Left renal pelvis (tissue), 4 donors: ENCODE data around the gene ACE. TPM values are rescaled to one million over a fixed set of nuclear protein-coding genes. Genes with fewer than 3 reads are reported as not detected.

ENCODE experiments used
- DNase-seq, 4 donors: peaks; one replicate each; pipeline ENCODE4 v3.0.0-alpha.2; 2013; ENCODE audit warnings: low read depth in 4 of 4, low spot score in 3 of 4
- polyA plus RNA-seq, 4 donors: library from polyadenylated mRNA; unstranded; fragments of 120-200 nt; gene quantifications; one replicate each; pipeline ENCODE4 v1.2.1, GENCODE V29; 2013; ENCODE audit not compliant: insufficient read length in 4 of 4

The ACE gene
- polyA plus RNA-seq, result 10 to 100 TPM in 3 of 4 donors, 1 to 10 TPM in 1; 3.5 to 18.2 (median 14.8) TPM

GRCh38 chr17:63476854-63477479 is at the start of gene ACE:
ACE (plus strand) TSS chr17:63477061; CDS start chr17:63477095, 34 bp downstream.
- DNase-seq, result no peak

GRCh38 chr17:63429766-63430165 is 47.1 kb upstream of the ACE start:
- DNase-seq, result no peak

- DNase-seq, result no peak
Observed at GRCh38 chr17:63430223-63430622, 46.6 kb upstream of the ACE start.

GRCh38 chr17:63431618-63431938 is 45.3 kb upstream of the ACE start:
- DNase-seq, result no peak

GRCh38 chr17:63431939-63432804 is 44.7 kb upstream of the ACE start:
- DNase-seq, result no peak

- DNase-seq, result no peak
Observed at GRCh38 chr17:63433746-63434591, 42.9 kb upstream of the ACE start.

- no peak for DNase-seq
Observed at GRCh38 chr17:63434951-63435571, 41.8 kb upstream of the ACE start.

GRCh38 chr17:63435681-63436522 is 41.0 kb upstream of the ACE start:
- no peak for DNase-seq

- DNase-seq, result no peak
Observed at GRCh38 chr17:63436523-63437110, 40.2 kb upstream of the ACE start.

- no peak for DNase-seq
Observed at GRCh38 chr17:63437287-63438091, 39.4 kb upstream of the ACE start.

GRCh38 chr17:63438092-63439051 is 38.5 kb upstream of the ACE start:
- no peak for DNase-seq

- DNase-seq, result no peak
Observed at GRCh38 chr17:63439687-63440086, 37.2 kb upstream of the ACE start.

- DNase-seq, result no peak
Observed at GRCh38 chr17:63440127-63440769, 36.6 kb upstream of the ACE start.

- DNase-seq, result no peak
Observed at GRCh38 chr17:63440770-63441335, 36.0 kb upstream of the ACE start.

GRCh38 chr17:63441654-63442053 is 35.2 kb upstream of the ACE start:
- DNase-seq, result no peak

GRCh38 chr17:63442074-63442473 is 34.8 kb upstream of the ACE start:
- no peak for DNase-seq

- no peak for DNase-seq
Observed at GRCh38 chr17:63442549-63443035, 34.3 kb upstream of the ACE start.
